Lower lobe of right lung (tissue), 2 donors: ENCODE data around the gene B3GLCT. TPM values are rescaled to one million over a fixed set of nuclear protein-coding genes. Genes with fewer than 3 reads are reported as not detected.

Experiments
- ATAC-seq, 2 donors: fragments of 200-7000 bp; cut with Tn5 transposase; one replicate each; pipeline ENCODE4 v1.9.1; 2020 to 2022; ENCODE audit warnings: mild to moderate bottlenecking in 2 of 2, moderate library complexity in 2 of 2
- DNase-seq: peaks from one replicate; pipeline ENCODE4 v3.0.0-alpha.2; 2020
- H3K27ac ChIP-seq: fragments of 200-600 bp; one replicate; pipeline ENCODE4 v1.8.0; 2022
- H3K27me3 ChIP-seq: fragments of 200-600 bp; one replicate; pipeline ENCODE4 v1.8.0; 2022; ENCODE audit warnings: low read depth
- H3K36me3 ChIP-seq: fragments of 200-600 bp; one replicate; pipeline ENCODE4 v1.8.0; 2022; ENCODE audit warnings: mild to moderate bottlenecking
- H3K4me1 ChIP-seq: fragments of 200-600 bp; one replicate; pipeline ENCODE4 v1.8.0; 2022
- H3K4me3 ChIP-seq: fragments of 200-600 bp; one replicate; pipeline ENCODE4 v1.8.0; 2022; ENCODE audit warnings: mild to moderate bottlenecking
- H3K9me3 ChIP-seq: fragments of 200-600 bp; one replicate; pipeline ENCODE4 v1.8.0; 2022
- CTCF ChIP-seq: fragments of 200-600 bp; IDR thresholded peaks from one replicate; pipeline ENCODE4 v1.8.0; 2022; ENCODE audit warnings: antibody characterized with exemption, mild to moderate bottlenecking
- intact Hi-C: fragments of 100-400 bp; cut with DNase I; formaldehyde crosslinking; loops from one replicate; pipeline ENCODE4 v1.11.0; 2022
- total RNA-seq: library from RNA; stranded (reverse); fragmentation: NEBNext Ultra II Directional; extraction: Animal tissue kit (Norgen Biotek cat#: 25700); gene quantifications from one replicate; pipeline ENCODE4 v1.2.1, GENCODE V29; 2021
- donor health status: DM: no; HTN: yes; CAD: no; lungs with severe emphysema.

The B3GLCT gene
- total RNA-seq, 1 donor from 2014 or later: 6.1 TPM

- intact Hi-C loops: no loop called here
- ATAC-seq (no peak), DNase-seq (no peak)
- TF ChIP-seq CTCF: no peak
- no peaks in the 10 kb centered on the region for H3K27me3 ChIP-seq
- no peaks in the 10 kb centered on the region for H3K36me3 ChIP-seq
- no peak overlapping the region for H3K4me3 ChIP-seq
- H3K27ac ChIP-seq: no peak overlapping the region
- H3K9me3 ChIP-seq: no peaks in the 10 kb centered on the region
- no peaks in the 10 kb centered on the region for H3K4me1 ChIP-seq
Observed at GRCh38 chr13:31349156-31349555, 149.4 kb downstream of the B3GLCT start.

GRCh38 chr13:31350560-31350959, 150.8 kb downstream of the B3GLCT start:
- no peak for TF ChIP-seq CTCF
- no peaks in the 10 kb centered on the region for H3K4me1 ChIP-seq
- H3K27me3 ChIP-seq: no peaks in the 10 kb centered on the region
- ATAC-seq (no peak), DNase-seq (no peak)
- H3K9me3 ChIP-seq: peaks cover 5% of the 10 kb centered on the region
- H3K36me3 ChIP-seq: no peaks in the 10 kb centered on the region
- no peak overlapping the region for H3K4me3 ChIP-seq
- H3K27ac ChIP-seq: no peak overlapping the region
- intact Hi-C loops: no loop called here

GRCh38 chr13:31351376-31351775, 151.6 kb downstream of the B3GLCT start:
- Histone ChIP-seq H3K36me3 (no peaks in the 10 kb centered on the region), H3K4me3 (no peak overlapping the region), H3K9me3 (peaks cover 5% of the 10 kb centered on the region), H3K27ac (no peak overlapping the region), H3K27me3 (no peaks in the 10 kb centered on the region), H3K4me1 (no peaks in the 10 kb centered on the region)
- ATAC-seq (no peak), DNase-seq (no peak)
- no peak for TF ChIP-seq CTCF
- intact Hi-C loops: no loop called here

- intact Hi-C loops: no loop called here
- Histone ChIP-seq H3K4me1 (no peaks in the 10 kb centered on the region), H3K27me3 (no peaks in the 10 kb centered on the region), H3K36me3 (no peaks in the 10 kb centered on the region), H3K4me3 (no peak overlapping the region), H3K9me3 (peaks cover 5% of the 10 kb centered on the region), H3K27ac (no peak overlapping the region)
- DNase-seq (no peak), ATAC-seq (no peak)
- TF ChIP-seq CTCF: no peak
Observed at GRCh38 chr13:31352467-31352866, 152.7 kb downstream of the B3GLCT start.

- Histone ChIP-seq H3K4me3 (no peak overlapping the region), H3K4me1 (no peaks in the 10 kb centered on the region), H3K27ac (no peak overlapping the region), H3K27me3 (no peaks in the 10 kb centered on the region), H3K36me3 (no peaks in the 10 kb centered on the region), H3K9me3 (peaks cover 5% of the 10 kb centered on the region)
- intact Hi-C loops: no loop called here
- no peak for ATAC-seq
- no peak for DNase-seq
- no peak for TF ChIP-seq CTCF
Observed at GRCh38 chr13:31355001-31355400, 155.2 kb downstream of the B3GLCT start.

GRCh38 chr13:31356991-31357390, 157.2 kb downstream of the B3GLCT start:
- Histone ChIP-seq H3K36me3 (no peaks in the 10 kb centered on the region), H3K4me3 (no peak overlapping the region), H3K4me1 (no peaks in the 10 kb centered on the region), H3K27ac (no peak overlapping the region), H3K9me3 (peaks cover 5% of the 10 kb centered on the region), H3K27me3 (no peaks in the 10 kb centered on the region)
- TF ChIP-seq CTCF: no peak
- DNase-seq: no peak
- no peak for ATAC-seq
- intact Hi-C loops: no loop called here
